Measurements from ENCODE around the gene GRK7.

DNA sequence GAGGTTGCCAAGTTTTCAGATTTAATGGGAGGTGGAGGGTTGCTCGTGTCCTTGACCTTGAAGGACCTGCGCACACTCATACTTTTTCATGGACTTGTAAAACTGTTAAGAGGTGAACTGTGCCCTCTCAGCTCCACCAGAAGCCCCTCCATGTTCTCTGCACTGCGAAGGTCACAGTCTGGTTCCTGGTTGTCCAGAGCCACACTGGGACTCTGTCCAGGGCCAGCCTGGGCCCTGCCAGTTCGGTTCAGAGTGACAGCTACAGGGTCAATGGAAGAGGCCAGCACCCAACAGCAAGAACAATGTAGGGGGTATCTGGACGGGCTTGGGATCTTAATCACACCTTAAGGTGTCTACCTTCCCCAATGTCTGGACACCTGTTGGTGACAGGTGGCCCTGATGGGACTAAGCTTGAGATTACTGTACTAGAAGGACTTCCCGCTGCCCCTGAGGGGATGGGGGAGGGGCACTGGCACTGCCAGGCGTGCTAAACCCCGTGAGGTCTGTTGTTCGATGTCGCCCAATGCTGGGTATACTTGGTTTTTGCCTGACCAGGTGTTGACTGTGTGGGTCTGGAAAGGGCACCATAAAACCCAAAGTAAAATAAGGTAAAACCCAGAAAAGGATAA, 34.7 kb downstream of the GRK7 start:
- TF ChIP-seq, protein P1, sequence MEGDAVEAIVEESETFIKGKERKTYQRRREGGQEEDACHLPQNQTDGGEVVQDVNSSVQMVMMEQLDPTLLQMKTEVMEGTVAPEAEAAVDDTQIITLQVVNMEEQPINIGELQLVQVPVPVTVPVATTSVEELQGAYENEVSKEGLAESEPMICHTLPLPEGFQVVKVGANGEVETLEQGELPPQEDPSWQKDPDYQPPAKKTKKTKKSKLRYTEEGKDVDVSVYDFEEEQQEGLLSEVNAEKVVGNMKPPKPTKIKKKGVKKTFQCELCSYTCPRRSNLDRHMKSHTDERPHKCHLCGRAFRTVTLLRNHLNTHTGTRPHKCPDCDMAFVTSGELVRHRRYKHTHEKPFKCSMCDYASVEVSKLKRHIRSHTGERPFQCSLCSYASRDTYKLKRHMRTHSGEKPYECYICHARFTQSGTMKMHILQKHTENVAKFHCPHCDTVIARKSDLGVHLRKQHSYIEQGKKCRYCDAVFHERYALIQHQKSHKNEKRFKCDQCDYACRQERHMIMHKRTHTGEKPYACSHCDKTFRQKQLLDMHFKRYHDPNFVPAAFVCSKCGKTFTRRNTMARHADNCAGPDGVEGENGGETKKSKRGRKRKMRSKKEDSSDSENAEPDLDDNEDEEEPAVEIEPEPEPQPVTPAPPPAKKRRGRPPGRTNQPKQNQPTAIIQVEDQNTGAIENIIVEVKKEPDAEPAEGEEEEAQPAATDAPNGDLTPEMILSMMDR (IDR thresholded peaks at IDR 0.05), result no peak
- TF ChIP-seq POLR2A (IDR thresholded peaks at IDR 0.05), result no peak
- no peak for TF ChIP-seq EP300 (IDR thresholded peaks at IDR 0.05)
- TF ChIP-seq POLR2AphosphoS5 (IDR thresholded peaks at IDR 0.05), result no peak
